Measurements from ENCODE around the gene CASP7.

The CASP7 gene

DNA sequence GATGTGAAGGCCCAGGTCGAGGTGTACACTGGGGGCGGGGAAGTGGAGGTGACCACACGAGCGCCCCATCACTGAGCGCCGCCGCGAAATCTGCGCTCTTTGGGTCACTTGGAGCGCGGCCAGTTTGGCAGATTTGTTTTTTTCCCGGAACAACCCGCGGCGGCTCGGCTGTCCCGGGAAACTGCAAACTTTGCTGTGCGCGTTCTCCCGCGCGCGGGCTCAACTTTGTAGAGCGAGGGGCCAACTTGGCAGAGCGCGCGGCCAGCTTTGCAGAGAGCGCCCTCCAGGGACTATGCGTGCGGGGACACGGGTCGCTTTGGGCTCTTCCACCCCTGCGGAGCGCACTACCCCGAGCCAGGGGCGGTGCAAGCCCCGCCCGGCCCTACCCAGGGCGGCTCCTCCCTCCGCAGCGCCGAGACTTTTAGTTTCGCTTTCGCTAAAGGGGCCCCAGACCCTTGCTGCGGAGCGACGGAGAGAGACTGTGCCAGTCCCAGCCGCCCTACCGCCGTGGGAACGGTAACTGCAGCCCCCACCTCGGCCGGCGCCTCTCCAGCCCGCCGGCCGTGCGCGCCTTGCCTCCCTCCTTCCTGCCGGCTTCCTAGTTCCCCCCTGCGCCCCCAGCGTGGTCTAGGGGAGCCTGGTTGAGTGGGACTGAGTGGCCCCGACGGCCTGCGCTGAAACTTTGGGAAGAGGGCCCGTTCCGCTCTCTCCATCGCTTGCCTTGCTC lies at the start of gene CASP7:
TSS of gene CASP7 (plus strand) at position 450 of the 727 bp plus-strand sequence. CDS start 17,582 bp downstream, outside the sequence.
- H3K9me3 ChIP-seq (ENCODE audit: control insufficient read depth in 1 of 2, low read length in 2 of 2): no peaks in the 10 kb centered on the region

DNA sequence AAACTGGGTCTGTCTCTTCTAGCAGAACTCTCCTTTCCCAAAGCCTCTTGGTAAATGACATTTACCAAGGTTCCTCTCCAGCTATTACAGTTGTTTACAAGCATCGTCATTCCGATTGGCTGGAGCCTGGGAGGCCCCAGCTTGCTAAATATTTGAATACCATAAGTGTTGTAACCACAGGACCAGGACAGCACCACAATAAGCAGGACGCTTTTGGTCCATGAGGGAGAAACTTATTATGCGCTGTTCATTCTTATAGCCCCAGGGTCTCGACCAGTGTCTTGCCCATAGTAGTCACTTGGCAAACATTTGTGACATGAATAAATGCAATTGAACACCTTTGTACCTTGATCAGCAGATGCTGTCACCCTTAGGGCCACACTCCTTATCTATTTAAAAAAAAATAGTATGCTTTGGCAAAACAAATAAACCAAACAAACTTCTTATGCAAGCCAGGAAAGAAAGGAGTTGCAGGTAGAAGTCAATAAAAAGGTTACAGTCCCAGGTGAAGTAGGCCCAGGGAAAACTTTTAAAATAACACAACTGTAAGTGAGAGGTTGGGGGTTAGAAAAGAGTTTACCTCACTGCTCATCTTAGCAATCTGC lies 48.7 kb upstream of the CASP7 start:
- Histone ChIP-seq H3K9me3 (ENCODE audit: control insufficient read depth in 1 of 2, low read length in 2 of 2) (no peaks in the 10 kb centered on the region), H3K36me3 (ENCODE audit: control insufficient read depth in 1 of 2, insufficient read depth in 2 of 2, low read length in 2 of 2) (no peaks in the 10 kb centered on the region), H3K4me1 (ENCODE audit: control insufficient read depth in 1 of 2, insufficient read depth in 2 of 2, low read length in 2 of 2) (peaks cover 0 to 3% of the 10 kb centered on the region in 2 donors), H3K4me3 (ENCODE audit: low read depth in 1 of 2, low read length in 2 of 2) (no peak overlapping the region), H3K27ac (ENCODE audit: low read length) (no peak overlapping the region), H3K27me3 (ENCODE audit: low read depth, low read length) (no peaks in the 10 kb centered on the region)

More for the DNA sequence above, at the start of gene CASP7:
- Histone ChIP-seq H3K4me1 (ENCODE audit: control insufficient read depth in 1 of 2, insufficient read depth in 2 of 2, low read length in 2 of 2) (peaks cover 4 to 6% of the 10 kb centered on the region in 2 donors), H3K27me3 (ENCODE audit: low read depth, low read length) (no peaks in the 10 kb centered on the region), H3K27ac (ENCODE audit: low read length) (peak within 1 kb of the TSS; percentile 98), H3K36me3 (ENCODE audit: control insufficient read depth in 1 of 2, insufficient read depth in 2 of 2, low read length in 2 of 2) (no peaks in the 10 kb centered on the region), H3K4me3 (ENCODE audit: low read depth in 1 of 2, low read length in 2 of 2) (peak within 1 kb of the TSS; percentile 80 to 98)

DNA sequence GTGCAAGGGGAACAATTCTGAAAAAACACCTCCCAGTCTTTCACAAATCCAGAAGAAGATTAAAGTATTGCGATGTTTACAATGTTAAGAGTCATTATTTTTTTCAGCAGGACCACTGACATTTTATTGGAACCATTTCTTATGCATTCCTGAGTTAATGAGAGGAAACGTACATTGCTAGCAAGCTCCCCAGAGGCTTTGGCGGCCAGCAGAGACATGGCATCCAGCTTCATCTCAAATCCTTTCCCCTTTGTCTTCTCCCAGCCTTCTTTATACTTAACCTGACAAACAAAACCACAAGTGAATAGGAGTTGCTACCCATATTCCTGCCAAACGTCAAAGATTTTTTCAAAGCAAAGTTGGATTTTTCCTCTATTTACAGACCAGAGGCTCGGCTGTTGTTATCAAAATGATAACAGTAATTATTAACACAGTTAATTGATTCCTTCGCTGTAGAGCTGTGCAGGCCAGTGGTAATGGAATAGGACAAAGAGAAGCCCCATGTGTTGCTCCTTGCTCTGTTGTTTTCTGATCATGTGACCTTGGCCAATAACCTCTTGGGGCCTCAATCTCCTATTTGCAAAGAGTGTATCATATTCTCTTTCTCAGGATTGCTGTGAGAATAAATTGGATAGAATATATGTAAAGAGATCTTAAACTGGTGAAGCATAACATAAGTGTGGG lies 47.9 kb upstream of the CASP7 start:
- Histone ChIP-seq H3K4me3 (ENCODE audit: low read depth in 1 of 2, low read length in 2 of 2) (no peak overlapping the region), H3K36me3 (ENCODE audit: control insufficient read depth in 1 of 2, insufficient read depth in 2 of 2, low read length in 2 of 2) (no peaks in the 10 kb centered on the region), H3K4me1 (ENCODE audit: control insufficient read depth in 1 of 2, insufficient read depth in 2 of 2, low read length in 2 of 2) (peaks cover 0 to under 1% of the 10 kb centered on the region in 2 donors), H3K27me3 (ENCODE audit: low read depth, low read length) (no peaks in the 10 kb centered on the region), H3K27ac (ENCODE audit: low read length) (no peak overlapping the region), H3K9me3 (ENCODE audit: control insufficient read depth in 1 of 2, low read length in 2 of 2) (no peaks in the 10 kb centered on the region)

DNA sequence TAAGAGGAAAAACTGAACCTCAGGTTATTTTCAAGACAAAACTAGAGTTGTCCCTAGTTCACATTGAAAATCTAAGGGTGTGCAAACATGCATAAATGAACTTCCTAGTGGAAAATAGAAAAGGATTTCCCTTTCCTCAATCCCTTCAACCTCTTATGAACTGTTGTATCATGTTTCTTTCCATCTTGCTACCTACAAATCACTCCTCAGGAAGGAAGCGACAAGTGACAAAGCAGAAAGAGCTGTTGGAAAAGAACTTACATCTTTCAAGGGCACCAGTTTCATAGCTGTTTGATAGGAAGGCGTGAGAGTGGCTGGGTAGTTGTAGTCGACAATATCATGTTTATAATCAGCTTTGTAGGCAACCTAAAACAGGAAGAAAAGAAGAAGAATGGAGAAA lies 39.7 kb upstream of the CASP7 start:
- Histone ChIP-seq H3K27ac (ENCODE audit: low read length) (no peak overlapping the region), H3K4me1 (ENCODE audit: control insufficient read depth in 1 of 2, insufficient read depth in 2 of 2, low read length in 2 of 2) (peaks cover 0 to 6% of the 10 kb centered on the region in 2 donors), H3K9me3 (ENCODE audit: control insufficient read depth in 1 of 2, low read length in 2 of 2) (no peaks in the 10 kb centered on the region), H3K4me3 (ENCODE audit: low read depth in 1 of 2, low read length in 2 of 2) (no peak overlapping the region), H3K27me3 (ENCODE audit: low read depth, low read length) (no peaks in the 10 kb centered on the region), H3K36me3 (ENCODE audit: control insufficient read depth in 1 of 2, insufficient read depth in 2 of 2, low read length in 2 of 2) (no peaks in the 10 kb centered on the region)

DNA sequence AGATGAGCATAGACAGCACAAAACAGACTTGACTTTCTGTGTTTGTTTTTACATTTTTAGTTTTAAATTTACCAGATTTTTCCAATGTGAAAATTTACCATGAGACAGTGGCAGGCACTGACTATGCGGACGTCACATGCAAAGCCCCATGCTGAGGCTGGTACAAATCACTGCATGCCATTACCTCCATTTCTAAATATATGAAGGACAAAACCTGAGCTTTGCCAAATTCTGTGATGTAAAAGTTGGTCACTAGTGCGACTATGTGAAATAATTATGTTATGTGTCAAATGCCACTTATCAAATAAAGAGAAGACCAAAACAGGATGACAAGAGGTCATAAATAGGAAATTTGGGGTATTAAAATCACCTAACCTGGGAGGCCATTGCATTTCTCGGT lies 38.0 kb upstream of the CASP7 start:
- Histone ChIP-seq H3K9me3 (ENCODE audit: control insufficient read depth in 1 of 2, low read length in 2 of 2) (no peaks in the 10 kb centered on the region), H3K4me1 (ENCODE audit: control insufficient read depth in 1 of 2, insufficient read depth in 2 of 2, low read length in 2 of 2) (peaks cover 0 to 6% of the 10 kb centered on the region in 2 donors), H3K27ac (ENCODE audit: low read length) (no peak overlapping the region), H3K36me3 (ENCODE audit: control insufficient read depth in 1 of 2, insufficient read depth in 2 of 2, low read length in 2 of 2) (no peaks in the 10 kb centered on the region), H3K4me3 (ENCODE audit: low read depth in 1 of 2, low read length in 2 of 2) (no peak overlapping the region), H3K27me3 (ENCODE audit: low read depth, low read length) (no peaks in the 10 kb centered on the region)

DNA sequence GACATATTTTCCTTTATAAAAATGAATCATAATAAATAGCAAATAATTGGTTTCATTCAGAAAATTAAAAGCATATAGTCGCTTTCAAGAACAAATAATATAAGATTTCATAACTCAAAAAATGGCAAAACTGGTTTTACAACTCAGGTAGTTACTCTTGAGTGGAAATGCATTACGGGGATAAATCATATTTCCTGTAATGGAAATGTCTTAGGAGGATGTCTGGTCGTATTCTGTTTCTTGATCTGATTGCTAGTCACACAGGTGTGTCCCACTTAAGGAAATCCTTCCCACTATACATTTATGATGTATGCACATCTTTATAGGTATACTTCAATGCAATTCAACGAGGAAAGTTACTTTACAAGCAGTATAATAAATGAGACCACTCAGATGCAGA lies 36.5 kb upstream of the CASP7 start:
- H3K9me3 ChIP-seq (ENCODE audit: control insufficient read depth in 1 of 2, low read length in 2 of 2): no peaks in the 10 kb centered on the region
- H3K4me1 ChIP-seq (ENCODE audit: control insufficient read depth in 1 of 2, insufficient read depth in 2 of 2, low read length in 2 of 2): peaks cover 0 to 6% of the 10 kb centered on the region in 2 donors
- no peak overlapping the region for H3K27ac ChIP-seq (ENCODE audit: low read length)
- no peak overlapping the region for H3K4me3 ChIP-seq (ENCODE audit: low read depth in 1 of 2, low read length in 2 of 2)
- H3K36me3 ChIP-seq (ENCODE audit: control insufficient read depth in 1 of 2, insufficient read depth in 2 of 2, low read length in 2 of 2): no peaks in the 10 kb centered on the region
- H3K27me3 ChIP-seq (ENCODE audit: low read depth, low read length): no peaks in the 10 kb centered on the region

DNA sequence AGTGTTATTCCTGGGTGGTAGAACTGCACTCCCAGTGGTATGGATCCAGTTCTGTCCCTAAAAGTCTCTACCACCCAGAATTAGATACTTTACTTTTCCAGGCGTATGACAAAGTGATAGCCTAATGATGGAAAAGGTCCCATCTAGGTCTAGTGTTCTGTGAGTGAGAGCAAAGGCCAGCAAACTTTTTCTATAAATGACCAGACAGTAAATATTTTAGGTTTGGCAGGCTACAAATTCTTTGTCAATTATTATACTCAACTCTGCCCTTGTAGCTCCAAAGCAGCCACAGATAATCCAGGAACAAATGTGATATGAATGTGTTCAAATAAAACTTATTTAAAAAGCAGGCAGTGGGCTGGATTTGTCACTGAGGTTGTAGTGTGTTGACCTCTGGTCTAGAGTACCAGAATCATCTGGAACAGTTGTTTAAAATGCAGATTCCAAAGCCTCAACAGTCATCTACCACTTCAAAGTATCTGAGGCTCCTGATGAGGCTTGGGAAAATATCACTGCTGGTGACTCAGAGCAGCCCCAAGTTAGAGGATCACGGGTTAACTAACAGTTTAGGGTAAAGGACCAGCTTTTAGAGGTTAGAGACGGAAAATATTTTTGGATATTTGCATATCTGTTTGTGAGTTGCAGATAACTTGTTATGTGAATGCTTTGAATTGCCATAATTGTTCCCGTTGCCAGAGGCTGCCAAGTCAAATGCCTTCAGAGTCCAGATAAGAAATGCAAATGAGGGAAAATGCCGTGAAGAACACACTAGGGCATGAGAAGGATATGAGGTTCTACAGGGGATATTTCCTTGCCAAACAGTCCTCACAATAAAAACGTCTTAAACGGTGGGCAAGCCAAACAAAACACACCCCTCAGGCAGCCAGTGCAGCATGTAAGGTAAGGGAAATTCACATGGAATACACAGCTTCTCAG lies 35.3 kb upstream of the CASP7 start:
- Histone ChIP-seq H3K4me3 (ENCODE audit: low read depth in 1 of 2, low read length in 2 of 2) (no peak overlapping the region), H3K36me3 (ENCODE audit: control insufficient read depth in 1 of 2, insufficient read depth in 2 of 2, low read length in 2 of 2) (no peaks in the 10 kb centered on the region), H3K4me1 (ENCODE audit: control insufficient read depth in 1 of 2, insufficient read depth in 2 of 2, low read length in 2 of 2) (peaks cover 0 to 6% of the 10 kb centered on the region in 2 donors), H3K27ac (ENCODE audit: low read length) (no peak overlapping the region), H3K9me3 (ENCODE audit: control insufficient read depth in 1 of 2, low read length in 2 of 2) (no peaks in the 10 kb centered on the region), H3K27me3 (ENCODE audit: low read depth, low read length) (no peaks in the 10 kb centered on the region)

DNA sequence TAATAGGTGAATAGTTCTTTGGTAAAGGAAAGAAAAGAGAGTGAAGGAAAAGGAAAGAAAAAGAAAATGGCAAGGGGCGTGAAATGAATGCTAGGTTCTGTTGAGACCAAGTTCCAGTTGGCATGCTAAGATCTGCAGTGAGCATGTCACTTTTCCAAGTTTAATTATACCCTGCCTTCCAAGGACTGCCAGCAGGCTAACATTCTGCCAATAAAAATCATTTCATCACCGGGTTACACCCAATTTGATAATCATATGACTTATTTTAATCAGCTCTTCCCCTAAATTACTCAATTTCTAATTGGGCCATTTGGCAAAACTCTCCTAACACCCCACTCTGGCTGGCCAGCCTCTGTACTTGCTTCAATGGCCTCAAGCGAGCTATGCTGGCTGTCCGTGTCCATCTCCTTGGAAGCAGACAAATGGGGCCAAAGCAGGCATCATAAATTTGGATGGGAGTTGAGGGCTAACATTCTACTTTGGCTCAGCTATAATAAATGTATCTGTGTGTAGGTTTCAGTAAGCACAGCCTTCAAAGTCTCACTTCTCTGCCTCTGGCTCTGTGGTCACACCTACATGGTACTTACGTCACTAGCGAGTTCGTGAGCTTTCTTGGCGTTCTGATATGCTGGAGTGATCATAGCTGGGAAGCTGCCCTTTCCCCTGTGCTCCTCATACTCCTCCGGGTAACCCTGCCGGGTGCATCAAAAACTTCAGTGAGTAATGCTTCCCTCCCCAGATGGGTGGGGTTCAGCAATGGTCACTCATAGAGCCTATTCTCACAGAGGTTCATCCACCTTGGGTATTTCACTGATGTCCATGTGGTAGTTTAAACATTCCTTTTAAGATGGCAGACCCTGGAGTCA lies 33.1 kb upstream of the CASP7 start:
- no peaks in the 10 kb centered on the region for H3K9me3 ChIP-seq (ENCODE audit: control insufficient read depth in 1 of 2, low read length in 2 of 2)

DNA sequence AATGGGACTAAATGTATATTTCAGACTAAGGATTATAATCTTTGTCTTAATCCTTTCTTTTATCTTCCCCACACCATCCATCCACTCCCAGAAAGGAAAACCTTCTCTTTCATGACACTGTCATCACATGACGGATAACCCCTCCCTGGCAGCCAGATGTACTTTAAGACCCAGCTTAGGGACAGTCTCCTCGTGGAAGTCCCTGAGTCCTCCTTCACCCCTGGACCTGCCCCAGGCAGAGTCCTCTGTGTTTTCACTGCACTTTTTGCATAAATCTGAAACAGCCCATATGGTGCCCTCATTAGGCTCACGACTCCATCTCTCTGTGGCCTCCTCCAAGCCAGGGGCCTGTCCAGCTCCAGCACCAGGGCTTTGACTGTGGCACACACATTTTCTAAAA lies 31.9 kb upstream of the CASP7 start:
- Histone ChIP-seq H3K4me1 (ENCODE audit: control insufficient read depth in 1 of 2, insufficient read depth in 2 of 2, low read length in 2 of 2) (peaks cover 0 to 6% of the 10 kb centered on the region in 2 donors), H3K4me3 (ENCODE audit: low read depth in 1 of 2, low read length in 2 of 2) (no peak overlapping the region), H3K27me3 (ENCODE audit: low read depth, low read length) (no peaks in the 10 kb centered on the region), H3K27ac (ENCODE audit: low read length) (no peak overlapping the region), H3K9me3 (ENCODE audit: control insufficient read depth in 1 of 2, low read length in 2 of 2) (no peaks in the 10 kb centered on the region), H3K36me3 (ENCODE audit: control insufficient read depth in 1 of 2, insufficient read depth in 2 of 2, low read length in 2 of 2) (no peaks in the 10 kb centered on the region)

More for the DNA sequence above, 33.1 kb upstream of the CASP7 start:
- H3K27me3 ChIP-seq (ENCODE audit: low read depth, low read length): no peaks in the 10 kb centered on the region
- H3K27ac ChIP-seq (ENCODE audit: low read length): no peak overlapping the region
- H3K36me3 ChIP-seq (ENCODE audit: control insufficient read depth in 1 of 2, insufficient read depth in 2 of 2, low read length in 2 of 2): no peaks in the 10 kb centered on the region
- no peak overlapping the region for H3K4me3 ChIP-seq (ENCODE audit: low read depth in 1 of 2, low read length in 2 of 2)
- H3K4me1 ChIP-seq (ENCODE audit: control insufficient read depth in 1 of 2, insufficient read depth in 2 of 2, low read length in 2 of 2): peaks cover 0 to 6% of the 10 kb centered on the region in 2 donors

DNA sequence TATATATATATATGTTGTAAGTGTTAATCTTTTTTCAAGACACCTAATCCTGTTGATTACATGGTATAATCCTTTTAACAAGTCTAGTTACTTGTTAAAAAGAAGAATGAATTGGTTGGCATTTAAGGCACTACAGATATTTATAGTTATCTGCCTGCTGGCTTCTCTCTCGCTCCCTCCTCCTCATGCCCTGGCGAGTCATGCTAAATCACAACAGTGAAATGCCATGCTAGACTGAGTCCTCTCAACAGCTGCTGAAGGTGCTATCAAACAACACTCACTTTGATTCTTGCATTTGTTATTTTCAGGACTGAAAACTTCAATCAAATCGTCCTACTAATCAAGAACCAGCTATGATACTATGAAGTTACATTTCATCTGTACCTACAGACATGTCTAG lies 31.2 kb upstream of the CASP7 start:
- H3K27ac ChIP-seq (ENCODE audit: low read length): no peak overlapping the region
- no peaks in the 10 kb centered on the region for H3K27me3 ChIP-seq (ENCODE audit: low read depth, low read length)
- peaks cover 0 to 6% of the 10 kb centered on the region in 2 donors for H3K4me1 ChIP-seq (ENCODE audit: control insufficient read depth in 1 of 2, insufficient read depth in 2 of 2, low read length in 2 of 2)
- no peaks in the 10 kb centered on the region for H3K9me3 ChIP-seq (ENCODE audit: control insufficient read depth in 1 of 2, low read length in 2 of 2)
- no peak overlapping the region for H3K4me3 ChIP-seq (ENCODE audit: low read depth in 1 of 2, low read length in 2 of 2)
- H3K36me3 ChIP-seq (ENCODE audit: control insufficient read depth in 1 of 2, insufficient read depth in 2 of 2, low read length in 2 of 2): no peaks in the 10 kb centered on the region

All from muscle layer of duodenum (tissue), 2 donors.